ENCODE data around the gene OR8K5.

The OR8K5 gene
- long read RNA-seq, result 0 reads

- Histone ChIP-seq H3K4me3 (replicated peaks; ENCODE audit: insufficient read depth, low read length) (no peak within 1 kb of the TSS), H3K27me3 (ENCODE audit: insufficient read depth, poor library complexity, severe bottlenecking) (no peaks in the 10 kb centered on the region), H3K27ac (replicated peaks) (no peak within 1 kb of the TSS)
- TF ChIP-seq GABPA (IDR thresholded peaks at IDR 0.05; ENCODE audit: low read depth) (no peak), POLR2AphosphoS5 (IDR thresholded peaks at IDR 0.05; ENCODE audit: low read depth) (no peak), REST (IDR thresholded peaks at IDR 0.05; ENCODE audit: insufficient replicate concordance, low read depth) (no peak), SPI1 (IDR thresholded peaks at IDR 0.05; ENCODE audit: borderline replicate concordance, low read depth) (no peak), CTCF (IDR thresholded peaks at IDR 0.05; ENCODE audit: insufficient read depth, low read length) (no peak)
- DNase-seq (ENCODE audit: low read depth in 1 of 2, low spot score in 1 of 2), result no peak
These were observed at the start of gene OR8K5 for GRCh38 chr11:56160217-56160616. OR8K5 (minus strand) TSS chr11:56160317; CDS start chr11:56160317, 0 bp downstream.

GRCh38 chr11:56207790-56208189 is 47.7 kb upstream of the OR8K5 start:
- Histone ChIP-seq H3K27ac (replicated peaks) (no peak overlapping the region), H3K27me3 (ENCODE audit: insufficient read depth, poor library complexity, severe bottlenecking) (no peaks in the 10 kb centered on the region), H3K4me3 (replicated peaks; ENCODE audit: insufficient read depth, low read length) (no peak overlapping the region)
- no peak for DNase-seq (ENCODE audit: low read depth in 1 of 2, low spot score in 1 of 2)
- no peak for TF ChIP-seq CTCF (IDR thresholded peaks at IDR 0.05; ENCODE audit: insufficient read depth, low read length)
- TF ChIP-seq SPI1 (IDR thresholded peaks at IDR 0.05; ENCODE audit: borderline replicate concordance, low read depth), result no peak
- TF ChIP-seq POLR2AphosphoS5 (IDR thresholded peaks at IDR 0.05; ENCODE audit: low read depth), result no peak
- TF ChIP-seq GABPA (IDR thresholded peaks at IDR 0.05; ENCODE audit: low read depth), result no peak
- no peak for TF ChIP-seq REST (IDR thresholded peaks at IDR 0.05; ENCODE audit: insufficient replicate concordance, low read depth)

GRCh38 chr11:56197367-56197766 is 37.2 kb upstream of the OR8K5 start:
- no peak overlapping the region for H3K4me3 ChIP-seq (replicated peaks; ENCODE audit: insufficient read depth, low read length)
- TF ChIP-seq CTCF (IDR thresholded peaks at IDR 0.05; ENCODE audit: insufficient read depth, low read length) (no peak), SPI1 (IDR thresholded peaks at IDR 0.05; ENCODE audit: borderline replicate concordance, low read depth) (no peak), POLR2AphosphoS5 (IDR thresholded peaks at IDR 0.05; ENCODE audit: low read depth) (no peak), GABPA (IDR thresholded peaks at IDR 0.05; ENCODE audit: low read depth) (no peak)
- H3K27ac ChIP-seq (replicated peaks), result no peak overlapping the region
- no peaks in the 10 kb centered on the region for H3K27me3 ChIP-seq (ENCODE audit: insufficient read depth, poor library complexity, severe bottlenecking)
- no peak for DNase-seq (ENCODE audit: low read depth in 1 of 2, low spot score in 1 of 2)

GRCh38 chr11:56196705-56197104 is 36.6 kb upstream of the OR8K5 start:
- DNase-seq (ENCODE audit: low read depth in 1 of 2, low spot score in 1 of 2), result no peak
- no peak overlapping the region for H3K4me3 ChIP-seq (replicated peaks; ENCODE audit: insufficient read depth, low read length)
- no peak for TF ChIP-seq POLR2AphosphoS5 (IDR thresholded peaks at IDR 0.05; ENCODE audit: low read depth)
- no peak for TF ChIP-seq CTCF (IDR thresholded peaks at IDR 0.05; ENCODE audit: insufficient read depth, low read length)
- no peak for TF ChIP-seq SPI1 (IDR thresholded peaks at IDR 0.05; ENCODE audit: borderline replicate concordance, low read depth)
- no peak for TF ChIP-seq REST (IDR thresholded peaks at IDR 0.05; ENCODE audit: insufficient replicate concordance, low read depth)
- no peak for TF ChIP-seq GABPA (IDR thresholded peaks at IDR 0.05; ENCODE audit: low read depth)
- H3K27ac ChIP-seq (replicated peaks), result no peak overlapping the region
- no peaks in the 10 kb centered on the region for H3K27me3 ChIP-seq (ENCODE audit: insufficient read depth, poor library complexity, severe bottlenecking)
